HK-2 (cell line): Measurements from ENCODE around the gene DNAJB11.
"Not testable (repeated sequence)": the region's sequence is repeated elsewhere in the genome, so short reads cannot be mapped to it uniquely, and the experiment has no call there.

Source experiments
- DNase-seq: peaks from one replicate; pipeline ENCODE4 v3.0.0-alpha.2; 2018; ENCODE audit not compliant: unreplicated experiment

DNAJB11 gene

GRCh38 chr3:186570096-186570940 is at the start of gene DNAJB11:
Gene DNAJB11, plus strand, starts transcription at chr3:186570720. Its CDS starts 178 bp downstream, at chr3:186570898.
- peak; percentile 99 for DNase-seq

- no peak for DNase-seq
Observed at GRCh38 chr3:186520957-186521842, 49.3 kb upstream of the DNAJB11 start.

- DNase-seq = no peak
Observed at GRCh38 chr3:186523022-186523421, 47.5 kb upstream of the DNAJB11 start.

- no peak for DNase-seq
Observed at GRCh38 chr3:186523434-186523833, 47.1 kb upstream of the DNAJB11 start.

- DNase-seq = no peak
Observed at GRCh38 chr3:186524616-186525015, 45.9 kb upstream of the DNAJB11 start.

- no peak for DNase-seq
Observed at GRCh38 chr3:186525369-186526255, 44.9 kb upstream of the DNAJB11 start.

GRCh38 chr3:186526256-186526606 is 44.3 kb upstream of the DNAJB11 start:
- DNase-seq = no peak

- no peak for DNase-seq
Observed at GRCh38 chr3:186529201-186529999, 41.1 kb upstream of the DNAJB11 start.

GRCh38 chr3:186530415-186530814 is 40.1 kb upstream of the DNAJB11 start:
- DNase-seq = no peak

- DNase-seq = not testable (repeated sequence)
Observed at GRCh38 chr3:186531694-186532093, 38.8 kb upstream of the DNAJB11 start.

- no peak for DNase-seq
Observed at GRCh38 chr3:186532598-186533072, 37.9 kb upstream of the DNAJB11 start.

GRCh38 chr3:186534113-186534669 is 36.3 kb upstream of the DNAJB11 start:
- DNase-seq = no peak

GRCh38 chr3:186536883-186537844 is 33.4 kb upstream of the DNAJB11 start:
- no peak for DNase-seq

GRCh38 chr3:186538779-186539178 is 31.7 kb upstream of the DNAJB11 start:
- DNase-seq = no peak

GRCh38 chr3:186540221-186540834 is 30.2 kb upstream of the DNAJB11 start:
- DNase-seq = peak; percentile 67

GRCh38 chr3:186540835-186541226 is 29.7 kb upstream of the DNAJB11 start:
- DNase-seq = no peak

GRCh38 chr3:186544281-186544680 is 26.2 kb upstream of the DNAJB11 start, which contains the start of gene CRYGS:
Gene CRYGS, minus strand, starts transcription at chr3:186544380. Its CDS starts 54 bp downstream, at chr3:186544326.
- DNase-seq = no peak

- no peak for DNase-seq
Observed at GRCh38 chr3:186549497-186549896, 21.0 kb upstream of the DNAJB11 start.

GRCh38 chr3:186551387-186551786 is 19.1 kb upstream of the DNAJB11 start:
- no peak for DNase-seq
